HepG2 (cell line): ENCODE measurements around the gene ACTN4. TPM values are rescaled to one million over a fixed set of nuclear protein-coding genes. Genes with fewer than 3 reads are reported as not detected.

Experiments used
- CCAR2 ChIP-seq: fragments of 200-400 bp; formaldehyde crosslinking; optimal IDR thresholded peaks from 2 replicates; pipeline ENCODE3; 2018; ENCODE audit warnings: low read depth, mild to moderate bottlenecking, low read length, moderate library complexity
- DNMT1 ChIP-seq: sonication (generic); formaldehyde crosslinking; IDR thresholded peaks from 2 replicates; pipeline ENCODE4 v1.5.1; 2020; ENCODE audit warnings: mild to moderate bottlenecking, missing genetic modification reagents
- DZIP1 ChIP-seq: sonication (generic); formaldehyde crosslinking; IDR thresholded peaks from 2 replicates; pipeline ENCODE4 v1.5.0; 2020; ENCODE audit warnings: mild to moderate bottlenecking, missing genetic modification reagents
- FOXA3 ChIP-seq: IDR thresholded peaks from 2 replicates; pipeline ENCODE4 v1.6.1; 2016; ENCODE audit warnings: missing genetic modification reagents, missing compliant biosample characterization
- GLMP ChIP-seq: sonication (generic); formaldehyde crosslinking; IDR thresholded peaks from 2 replicates; pipeline ENCODE4 v1.9.0; 2021; ENCODE audit warnings: missing genetic modification reagents, mild to moderate bottlenecking, borderline replicate concordance
- GMEB1 ChIP-seq: sonication (generic); formaldehyde crosslinking; IDR thresholded peaks from 2 replicates; pipeline ENCODE4 v1.5.1; 2020; ENCODE audit warnings: missing genetic modification reagents, mild to moderate bottlenecking, borderline replicate concordance
- HNF1B ChIP-seq: sonication (generic); formaldehyde crosslinking; IDR thresholded peaks from 2 replicates; pipeline ENCODE4 v1.5.1; 2020; ENCODE audit warnings: mild to moderate bottlenecking, moderate library complexity, missing genetic modification reagents
- IRF1 ChIP-seq: sonication (generic); formaldehyde crosslinking; IDR thresholded peaks from 2 replicates; pipeline ENCODE4 v1.4.0; 2020; ENCODE audit warnings: low read depth, mild to moderate bottlenecking, missing genetic modification reagents
- NR1H2 ChIP-seq: sonication (generic); formaldehyde crosslinking; IDR thresholded peaks from 2 replicates; pipeline ENCODE4 v1.8.1; 2022; ENCODE audit warnings: low read depth, missing genetic modification reagents, borderline replicate concordance
- RELA ChIP-seq: sonication (generic); formaldehyde crosslinking; IDR thresholded peaks from 2 replicates; pipeline ENCODE4 v1.4.0; 2020; ENCODE audit warnings: missing genetic modification reagents
- SNAPC5 ChIP-seq: sonication (generic); formaldehyde crosslinking; IDR thresholded peaks from 2 replicates; pipeline ENCODE4 v1.8.1; 2023; ENCODE audit warnings: mild to moderate bottlenecking, missing genetic modification reagents, borderline replicate concordance
- ZNF33A ChIP-seq: sonication (generic); formaldehyde crosslinking; IDR thresholded peaks from 2 replicates; pipeline ENCODE4 v1.5.1; 2020; ENCODE audit warnings: missing genetic modification reagents, mild to moderate bottlenecking, moderate library complexity, borderline replicate concordance
- ZNF687 ChIP-seq: sonication (generic); formaldehyde crosslinking; IDR thresholded peaks from 2 replicates; pipeline ENCODE4 v1.5.1; 2020; ENCODE audit warnings: mild to moderate bottlenecking, missing genetic modification reagents, moderate library complexity
- ZNF691 ChIP-seq: sonication (generic); formaldehyde crosslinking; IDR thresholded peaks from 2 replicates; pipeline ENCODE4 v1.4.0; 2020; ENCODE audit warnings: missing genetic modification reagents, low read depth, mild to moderate bottlenecking, borderline replicate concordance
- polyA plus RNA-seq, 8 experiments: library from polyadenylated mRNA; depleted of rRNA in 3 of 8; stranded (reverse) in 7 of 8; unstranded in 1 of 8; fragments of >200 nt; fragmentation: Illumina TruSeq in 4 of 8; extraction: Trizol in 4 of 8; gene quantifications; 2 replicates each; pipeline versions ENCODE4 v1.2.1 to v1.2.3, GENCODE V29; 2011 to 2016; ENCODE audit warnings: low read depth in 4 of 8, missing spikeins in 1 of 8, mixed read lengths in 1 of 8; ENCODE audit not compliant: insufficient read depth in 1 of 8
- total RNA-seq, 5 experiments: library from RNA; depleted of rRNA; stranded (reverse); fragments of >200 nt; fragmentation: Illumina TruSeq; extraction: Trizol; gene quantifications; 2 replicates each; pipeline ENCODE4 v1.2.3, GENCODE V29; 2016; ENCODE audit warnings: low read depth in 1 of 5

Gene ACTN4
- total and polyA plus RNA-seq, 2 of the 13 experiments (the other 11 are each of a cell fraction or from before 2014, with no cell fraction given), result 171 to 192 TPM

- TF ChIP-seq ZNF691 (CRISPR knock-in tag), result peak; percentile 72; the same call in 1 of the 2 replicates
- no peak for TF ChIP-seq NR1H2
- no peak for TF ChIP-seq GLMP (CRISPR knock-in tag)
- peak; percentile 23; the same call in 1 of the 2 replicates for TF ChIP-seq ZNF687 (CRISPR knock-in tag)
- no peak for TF ChIP-seq ZNF33A (CRISPR knock-in tag)
- TF ChIP-seq HNF1B (CRISPR knock-in tag), result no peak; the same call in 1 of the 2 replicates
- TF ChIP-seq DZIP1 (CRISPR knock-in tag), result no peak
- TF ChIP-seq RELA (CRISPR knock-in tag), result no peak
- TF ChIP-seq IRF1 (CRISPR knock-in tag), result no peak
- TF ChIP-seq DNMT1 (CRISPR knock-in tag), result no peak
- peak; percentile 58; the same call in 1 of the 2 replicates for TF ChIP-seq GMEB1 (CRISPR knock-in tag)
- no peak for TF ChIP-seq SNAPC5
- TF ChIP-seq FOXA3 (CRISPR knock-in tag), result peak; percentile 85
- no peak for TF ChIP-seq CCAR2
Observed at GRCh38 chr19:38759590-38760003, 112.1 kb downstream of the ACTN4 start (continued).
